Activated CD4-positive, alpha-beta T cell treated with anti-CD3 and anti-CD28 coated beads, Interleukin-2, amount 50 U/mL, for 48 hours (primary cell): ENCODE measurements around the gene ATP23.

Experiments used
- DNase-seq, 2 experiments: peaks; one replicate each; pipeline ENCODE4 v3.0.0-alpha.2; 2020

The ATP23 gene

GRCh38 chr12:57909056-57909455, 32.3 kb upstream of the ATP23 start:
- no peak for DNase-seq

GRCh38 chr12:57909611-57910010, 31.8 kb upstream of the ATP23 start:
- no peak for DNase-seq

- no peak for DNase-seq
Observed at GRCh38 chr12:57918147-57918546, 23.2 kb upstream of the ATP23 start.

GRCh38 chr12:57927086-57927485, 14.3 kb upstream of the ATP23 start:
- no peak for DNase-seq

- DNase-seq = no peak
Observed at GRCh38 chr12:57929092-57929830, 12.1 kb upstream of the ATP23 start.

- no peak for DNase-seq
Observed at GRCh38 chr12:57934819-57935218, 6.5 kb upstream of the ATP23 start.

- DNase-seq = no peak
Observed at GRCh38 chr12:57935331-57935730, 6.0 kb upstream of the ATP23 start.

- DNase-seq = peak; percentile 86 to 92
Observed at GRCh38 chr12:57935839-57936512, 5.4 kb upstream of the ATP23 start.

- DNase-seq = no peak
Observed at GRCh38 chr12:57936513-57936883, 4.9 kb upstream of the ATP23 start.

- DNase-seq = no peak
Observed at GRCh38 chr12:57939291-57939690, 2.1 kb upstream of the ATP23 start.

- no peak for DNase-seq
Observed at GRCh38 chr12:57940052-57940914, 1.1 kb upstream of the ATP23 start.

GRCh38 chr12:57940915-57941164, 527 bp upstream of the ATP23 start:
- DNase-seq = no peak

- no peak for DNase-seq
Observed at GRCh38 chr12:57943438-57944080, 2.2 kb downstream of the ATP23 start.

GRCh38 chr12:57944313-57945023, 3.1 kb downstream of the ATP23 start:
- no peak for DNase-seq

- no peak for DNase-seq
Observed at GRCh38 chr12:57952766-57953165, 11.4 kb downstream of the ATP23 start.

- DNase-seq = no peak
Observed at GRCh38 chr12:57954768-57955167, 13.4 kb downstream of the ATP23 start.

GRCh38 chr12:57958061-57958657, 16.8 kb downstream of the ATP23 start:
- DNase-seq = no peak

- no peak for DNase-seq
Observed at GRCh38 chr12:57964421-57964820, 23.1 kb downstream of the ATP23 start.

GRCh38 chr12:57965766-57966165, 24.4 kb downstream of the ATP23 start:
- DNase-seq = no peak

GRCh38 chr12:57966536-57966935, 25.2 kb downstream of the ATP23 start:
- DNase-seq = no peak

- DNase-seq = peak; percentile 11 to 16
Observed at GRCh38 chr12:57983146-57983857, 41.9 kb downstream of the ATP23 start.
